NB4 (cell line): ENCODE measurements around the gene MBIP.

Experiments used
- MYC ChIP-seq: IDR thresholded peaks from 2 replicates; pipeline ENCODE4 v1.6.1; 2011; ENCODE audit warnings: low read depth, low read length
- TF ChIP-seq, protein P1 (sequence below): IDR thresholded peaks from one replicate; pipeline ENCODE4 v1.5.1; 2012; ENCODE audit warnings: low read depth, low read length

- TF ChIP-seq, protein P1, sequence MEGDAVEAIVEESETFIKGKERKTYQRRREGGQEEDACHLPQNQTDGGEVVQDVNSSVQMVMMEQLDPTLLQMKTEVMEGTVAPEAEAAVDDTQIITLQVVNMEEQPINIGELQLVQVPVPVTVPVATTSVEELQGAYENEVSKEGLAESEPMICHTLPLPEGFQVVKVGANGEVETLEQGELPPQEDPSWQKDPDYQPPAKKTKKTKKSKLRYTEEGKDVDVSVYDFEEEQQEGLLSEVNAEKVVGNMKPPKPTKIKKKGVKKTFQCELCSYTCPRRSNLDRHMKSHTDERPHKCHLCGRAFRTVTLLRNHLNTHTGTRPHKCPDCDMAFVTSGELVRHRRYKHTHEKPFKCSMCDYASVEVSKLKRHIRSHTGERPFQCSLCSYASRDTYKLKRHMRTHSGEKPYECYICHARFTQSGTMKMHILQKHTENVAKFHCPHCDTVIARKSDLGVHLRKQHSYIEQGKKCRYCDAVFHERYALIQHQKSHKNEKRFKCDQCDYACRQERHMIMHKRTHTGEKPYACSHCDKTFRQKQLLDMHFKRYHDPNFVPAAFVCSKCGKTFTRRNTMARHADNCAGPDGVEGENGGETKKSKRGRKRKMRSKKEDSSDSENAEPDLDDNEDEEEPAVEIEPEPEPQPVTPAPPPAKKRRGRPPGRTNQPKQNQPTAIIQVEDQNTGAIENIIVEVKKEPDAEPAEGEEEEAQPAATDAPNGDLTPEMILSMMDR = no peak
- no peak for TF ChIP-seq MYC
Measured at GRCh38 chr14:36333119-36333518, 12.7 kb upstream of the MBIP start.
